ENCODE results near the gene METTL9.
"Not testable (repeated sequence)": the region's sequence is repeated elsewhere in the genome, so short reads cannot be mapped to it uniquely, and the experiment has no call there.

Gene METTL9

GRCh38 chr16:21574372-21574771, 25.0 kb upstream of the METTL9 start:
- no peak for DNase-seq (ENCODE audit: low read depth)

GRCh38 chr16:21576323-21576722, 23.1 kb upstream of the METTL9 start:
- not testable (repeated sequence) for H3K4me3 ChIP-seq (ENCODE audit: low read length); DNase-seq (ENCODE audit: low read depth)

More at GRCh38 chr16:21574372-21574771, 25.0 kb upstream of the METTL9 start:
- H3K4me3 ChIP-seq (ENCODE audit: low read length): no peak overlapping the region
- no peak for TF ChIP-seq CTCF (conservative IDR thresholded peaks at IDR 0.05; ENCODE audit: low read depth, low read length)

GRCh38 chr16:21577487-21577886, 21.9 kb upstream of the METTL9 start:
- H3K4me3 ChIP-seq (ENCODE audit: low read length); DNase-seq (ENCODE audit: low read depth): not testable (repeated sequence)

GRCh38 chr16:21578311-21578710, 21.1 kb upstream of the METTL9 start:
- not testable (repeated sequence) for H3K4me3 ChIP-seq (ENCODE audit: low read length); DNase-seq (ENCODE audit: low read depth)

- not testable (repeated sequence) for DNase-seq (ENCODE audit: low read depth)
These were observed 19.2 kb upstream of the METTL9 start for GRCh38 chr16:21580131-21580530.

GRCh38 chr16:21580807-21581206, 18.6 kb upstream of the METTL9 start:
- no peak overlapping the region for H3K4me3 ChIP-seq (ENCODE audit: low read length)
- TF ChIP-seq CTCF (conservative IDR thresholded peaks at IDR 0.05; ENCODE audit: low read depth, low read length): no peak
- no peak for DNase-seq (ENCODE audit: low read depth)

More at GRCh38 chr16:21580131-21580530, 19.2 kb upstream of the METTL9 start:
- not testable (repeated sequence) for H3K4me3 ChIP-seq (ENCODE audit: low read length)

- TF ChIP-seq CTCF (conservative IDR thresholded peaks at IDR 0.05; ENCODE audit: low read depth, low read length): no peak
These were observed 14.6 kb upstream of the METTL9 start for GRCh38 chr16:21584817-21585216.

GRCh38 chr16:21588593-21588992, 10.8 kb upstream of the METTL9 start:
- H3K4me3 ChIP-seq (ENCODE audit: low read length); DNase-seq (ENCODE audit: low read depth): not testable (repeated sequence)

More at GRCh38 chr16:21584817-21585216, 14.6 kb upstream of the METTL9 start:
- H3K4me3 ChIP-seq (ENCODE audit: low read length): no peak overlapping the region
- no peak for DNase-seq (ENCODE audit: low read depth)

- no peak for DNase-seq (ENCODE audit: low read depth)
- no peak overlapping the region for H3K4me3 ChIP-seq (ENCODE audit: low read length)
- no peak for TF ChIP-seq CTCF (conservative IDR thresholded peaks at IDR 0.05; ENCODE audit: low read depth, low read length)
These were observed 9.8 kb upstream of the METTL9 start for GRCh38 chr16:21589551-21589950.

GRCh38 chr16:21590287-21590686, 9.1 kb upstream of the METTL9 start:
- DNase-seq (ENCODE audit: low read depth): no peak
- H3K4me3 ChIP-seq (ENCODE audit: low read length): no peak overlapping the region
- no peak for TF ChIP-seq CTCF (conservative IDR thresholded peaks at IDR 0.05; ENCODE audit: low read depth, low read length)

All from retinal pigment epithelial cell (primary cell).